ENCODE data around the gene FAHD1.

The FAHD1 gene

GRCh38 chr16:1821861-1822611 lies 5.0 kb upstream of the FAHD1 start:
- Histone ChIP-seq H3K9ac (ENCODE audit: low read length) (no peak overlapping the region), H3K36me3 (ENCODE audit: control insufficient read depth, insufficient read depth, low read length) (no peaks in the 10 kb centered on the region), H3K27me3 (ENCODE audit: control insufficient read depth, insufficient read depth, low read length) (no peaks in the 10 kb centered on the region), H3K9me3 (ENCODE audit: control insufficient read depth, low read length) (no peaks in the 10 kb centered on the region), H3K4me1 (ENCODE audit: control insufficient read depth, insufficient read depth, low read length) (peaks cover 12% of the 10 kb centered on the region), H3K4me3 (ENCODE audit: low read length) (no peak overlapping the region)

GRCh38 chr16:1822801-1823200 lies 4.2 kb upstream of the FAHD1 start:
- Histone ChIP-seq H3K27me3 (ENCODE audit: control insufficient read depth, insufficient read depth, low read length) (no peaks in the 10 kb centered on the region), H3K4me1 (ENCODE audit: control insufficient read depth, insufficient read depth, low read length) (peaks cover 12% of the 10 kb centered on the region), H3K9ac (ENCODE audit: low read length) (no peak overlapping the region), H3K9me3 (ENCODE audit: control insufficient read depth, low read length) (no peaks in the 10 kb centered on the region), H3K4me3 (ENCODE audit: low read length) (no peak overlapping the region), H3K36me3 (ENCODE audit: control insufficient read depth, insufficient read depth, low read length) (no peaks in the 10 kb centered on the region)

DNA sequence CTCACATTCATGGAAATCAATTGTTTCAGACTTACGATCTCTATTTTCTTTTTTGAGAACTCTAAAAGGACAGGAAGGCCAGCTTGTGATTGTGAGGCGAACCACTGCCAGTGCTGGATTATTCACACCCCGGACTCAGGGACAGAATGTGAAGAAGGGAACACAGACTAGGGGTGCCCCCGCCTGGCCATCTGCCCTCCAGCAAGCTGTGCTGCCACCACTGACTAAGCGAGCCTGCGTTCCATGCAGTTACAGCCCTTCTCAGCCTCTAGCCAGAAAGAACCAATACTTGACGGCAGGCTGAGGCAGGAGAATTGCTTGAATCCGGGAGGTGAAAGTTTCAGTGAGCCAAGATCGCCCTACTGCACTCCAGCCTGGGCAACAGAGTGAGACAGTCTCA lies 3.2 kb upstream of the FAHD1 start:
- Histone ChIP-seq H3K9me3 (ENCODE audit: control insufficient read depth, low read length) (no peaks in the 10 kb centered on the region), H3K36me3 (ENCODE audit: control insufficient read depth, insufficient read depth, low read length) (no peaks in the 10 kb centered on the region), H3K4me3 (ENCODE audit: low read length) (no peak overlapping the region), H3K9ac (ENCODE audit: low read length) (no peak overlapping the region), H3K4me1 (ENCODE audit: control insufficient read depth, insufficient read depth, low read length) (peaks cover 18% of the 10 kb centered on the region), H3K27me3 (ENCODE audit: control insufficient read depth, insufficient read depth, low read length) (no peaks in the 10 kb centered on the region)

- peaks cover 34% of the 10 kb centered on the region for H3K4me1 ChIP-seq (ENCODE audit: control insufficient read depth, insufficient read depth, low read length)
- no peaks in the 10 kb centered on the region for H3K36me3 ChIP-seq (ENCODE audit: control insufficient read depth, insufficient read depth, low read length)
- H3K4me3 ChIP-seq (ENCODE audit: low read length), result peak overlapping the region; percentile 4
- no peaks in the 10 kb centered on the region for H3K27me3 ChIP-seq (ENCODE audit: control insufficient read depth, insufficient read depth, low read length)
- peak overlapping the region; percentile 58 for H3K9ac ChIP-seq (ENCODE audit: low read length)
- H3K9me3 ChIP-seq (ENCODE audit: control insufficient read depth, low read length), result no peaks in the 10 kb centered on the region
These were observed 1.6 kb upstream of the FAHD1 start for GRCh38 chr16:1825381-1825863.

DNA sequence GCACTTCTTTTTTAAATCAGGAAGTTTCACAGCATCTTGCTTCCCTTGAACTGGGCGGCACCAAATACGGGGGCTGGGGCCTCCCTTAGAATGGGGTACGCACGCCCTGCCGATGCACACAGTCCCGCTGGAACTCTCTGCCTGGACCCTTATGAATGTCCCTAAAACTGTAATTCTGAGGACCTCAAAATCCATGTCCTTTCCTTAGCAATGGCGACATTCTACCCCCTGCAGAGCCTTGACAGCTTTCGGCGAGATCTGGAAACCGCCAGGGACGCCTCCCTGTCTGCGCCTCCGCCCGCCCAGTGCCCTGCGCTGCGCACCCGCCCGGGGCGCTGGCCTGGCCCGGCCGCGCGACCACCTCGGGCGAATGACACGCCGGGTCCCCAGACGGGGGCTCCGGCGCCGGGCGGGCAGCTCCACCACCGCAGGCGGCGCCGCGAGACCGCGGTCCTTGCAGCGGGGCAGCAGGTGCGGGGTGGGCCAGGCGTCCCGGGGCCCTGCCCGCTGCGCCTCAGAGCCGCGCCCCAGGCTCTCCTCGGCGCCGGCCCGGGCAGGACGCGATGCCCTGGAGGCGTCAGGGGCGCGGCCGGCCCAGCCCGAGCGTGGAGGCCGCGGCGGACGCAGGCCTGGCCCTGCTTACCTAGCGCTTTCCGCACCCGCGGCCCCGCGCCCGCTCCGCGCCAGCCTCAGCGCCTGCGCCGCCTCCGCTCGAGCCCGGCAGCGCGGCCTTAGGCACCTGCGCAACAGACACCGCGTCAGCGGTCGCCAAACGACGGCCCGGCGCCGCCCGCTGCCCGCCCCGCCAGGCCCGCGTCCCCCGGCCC lies 929 bp upstream of the FAHD1 start:
- no peaks in the 10 kb centered on the region for H3K36me3 ChIP-seq (ENCODE audit: control insufficient read depth, insufficient read depth, low read length)
- no peaks in the 10 kb centered on the region for H3K27me3 ChIP-seq (ENCODE audit: control insufficient read depth, insufficient read depth, low read length)
- no peaks in the 10 kb centered on the region for H3K9me3 ChIP-seq (ENCODE audit: control insufficient read depth, low read length)
- peaks cover 35% of the 10 kb centered on the region for H3K4me1 ChIP-seq (ENCODE audit: control insufficient read depth, insufficient read depth, low read length)
- H3K4me3 ChIP-seq (ENCODE audit: low read length), result peak overlapping the region; percentile 4
- H3K9ac ChIP-seq (ENCODE audit: low read length), result peak overlapping the region; percentile 58

- H3K4me1 ChIP-seq (ENCODE audit: control insufficient read depth, insufficient read depth, low read length), result peaks cover 35% of the 10 kb centered on the region
These were observed 1.8 kb downstream of the FAHD1 start for GRCh38 chr16:1828645-1829410.

DNA sequence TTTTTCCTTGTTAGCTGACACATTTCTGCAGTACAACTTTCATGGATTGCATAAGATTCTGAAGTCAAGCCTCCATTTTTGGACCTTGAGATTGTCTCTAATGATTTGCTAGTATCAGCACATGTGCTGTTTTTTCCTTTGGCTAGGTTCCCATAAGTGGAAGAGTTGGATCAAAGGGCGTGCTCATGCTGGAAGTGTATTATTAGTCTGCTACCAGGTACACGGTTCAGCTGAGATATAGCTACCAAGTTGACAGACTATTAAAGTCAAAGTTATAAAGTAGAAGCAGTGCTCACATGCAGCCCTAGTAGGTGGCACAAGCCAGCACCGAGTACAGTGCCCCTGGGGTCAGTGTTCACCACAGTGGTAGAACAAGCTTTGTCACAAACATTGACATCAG lies 3.2 kb downstream of the FAHD1 start:
- Histone ChIP-seq H3K36me3 (ENCODE audit: control insufficient read depth, insufficient read depth, low read length) (no peaks in the 10 kb centered on the region), H3K4me1 (ENCODE audit: control insufficient read depth, insufficient read depth, low read length) (peaks cover 31% of the 10 kb centered on the region), H3K27me3 (ENCODE audit: control insufficient read depth, insufficient read depth, low read length) (no peaks in the 10 kb centered on the region), H3K9me3 (ENCODE audit: control insufficient read depth, low read length) (no peaks in the 10 kb centered on the region), H3K9ac (ENCODE audit: low read length) (no peak overlapping the region), H3K4me3 (ENCODE audit: low read length) (no peak overlapping the region)

More at GRCh38 chr16:1828645-1829410, 1.8 kb downstream of the FAHD1 start:
- Histone ChIP-seq H3K9ac (ENCODE audit: low read length) (no peak overlapping the region), H3K4me3 (ENCODE audit: low read length) (no peak overlapping the region), H3K36me3 (ENCODE audit: control insufficient read depth, insufficient read depth, low read length) (no peaks in the 10 kb centered on the region), H3K9me3 (ENCODE audit: control insufficient read depth, low read length) (no peaks in the 10 kb centered on the region), H3K27me3 (ENCODE audit: control insufficient read depth, insufficient read depth, low read length) (no peaks in the 10 kb centered on the region)

DNA sequence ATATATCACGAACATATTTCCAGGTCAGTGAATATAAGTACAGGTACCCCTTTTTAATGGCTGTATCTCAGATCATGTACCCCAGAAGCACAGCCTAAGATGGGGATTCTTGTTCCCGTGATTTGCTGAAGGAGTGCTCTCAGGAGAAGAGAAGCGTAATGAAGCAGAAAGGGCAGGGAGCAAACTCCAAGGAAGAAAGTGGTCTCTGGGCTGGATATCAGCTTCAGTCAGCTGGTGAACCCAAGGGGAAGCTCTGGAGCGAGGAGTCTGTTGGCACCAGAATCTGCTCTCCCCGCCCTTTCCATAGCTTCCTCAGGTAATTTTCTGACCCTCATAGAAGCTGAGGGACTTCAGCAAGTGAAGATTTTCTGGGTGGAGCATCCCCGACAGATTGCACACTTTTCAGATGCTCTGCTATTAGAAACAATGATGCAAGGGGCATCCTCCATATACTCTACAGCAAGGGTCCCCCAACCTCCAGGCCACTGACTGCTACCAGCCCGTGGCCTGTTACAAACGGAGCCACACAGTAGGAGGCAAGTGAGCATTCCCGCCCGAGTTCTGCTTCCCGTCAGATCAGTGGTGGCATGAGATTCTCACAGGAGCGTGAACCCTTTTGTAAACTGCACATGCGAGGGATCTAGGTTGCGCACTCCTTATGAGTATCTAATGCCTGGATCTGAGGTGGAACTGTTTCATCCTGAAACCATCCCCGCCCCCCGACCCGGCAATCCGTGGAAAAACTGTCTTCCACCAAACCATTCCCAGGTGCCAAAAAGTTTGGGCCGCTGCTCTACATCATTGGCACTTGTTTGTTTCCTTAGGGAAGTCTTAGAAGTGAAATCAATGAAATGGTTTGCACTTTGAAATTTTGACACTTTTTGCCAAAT lies 4.4 kb downstream of the FAHD1 start:
- Histone ChIP-seq H3K36me3 (ENCODE audit: control insufficient read depth, insufficient read depth, low read length) (no peaks in the 10 kb centered on the region), H3K9me3 (ENCODE audit: control insufficient read depth, low read length) (no peaks in the 10 kb centered on the region), H3K4me1 (ENCODE audit: control insufficient read depth, insufficient read depth, low read length) (peaks cover 24% of the 10 kb centered on the region), H3K27me3 (ENCODE audit: control insufficient read depth, insufficient read depth, low read length) (no peaks in the 10 kb centered on the region), H3K9ac (ENCODE audit: low read length) (no peak overlapping the region), H3K4me3 (ENCODE audit: low read length) (no peak overlapping the region)

DNA sequence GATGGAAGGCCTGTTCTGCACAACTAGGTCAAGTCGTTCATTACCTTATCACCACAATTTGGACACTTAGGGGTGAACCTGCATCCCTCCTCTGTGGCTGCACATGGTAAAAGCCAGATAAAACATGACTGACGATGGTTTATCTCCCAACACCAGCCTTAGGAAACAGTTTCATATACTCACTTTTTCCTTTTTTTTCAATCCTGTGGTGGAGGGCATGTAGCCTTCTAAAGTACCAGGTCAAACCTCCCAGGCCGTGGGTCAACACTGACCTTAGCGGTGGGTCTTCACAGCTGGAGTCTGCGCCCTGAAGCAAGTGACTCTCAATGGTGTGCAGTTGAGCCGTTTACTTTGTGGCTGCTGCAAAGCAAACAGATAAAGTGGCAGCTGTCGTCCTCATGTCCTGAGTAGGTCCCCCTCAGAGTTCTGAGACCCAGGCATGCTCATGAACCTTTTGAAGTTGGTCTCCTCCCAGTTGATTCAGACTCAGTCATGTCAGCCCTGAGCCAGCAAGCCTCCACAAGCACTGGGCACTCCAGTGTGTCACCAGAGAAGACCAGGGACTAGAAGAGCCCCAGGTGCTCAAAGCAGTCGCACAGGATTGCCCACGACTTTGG lies 5.9 kb downstream of the FAHD1 start:
- peaks cover 24% of the 10 kb centered on the region for H3K4me1 ChIP-seq (ENCODE audit: control insufficient read depth, insufficient read depth, low read length)
- H3K9me3 ChIP-seq (ENCODE audit: control insufficient read depth, low read length), result no peaks in the 10 kb centered on the region
- no peak overlapping the region for H3K4me3 ChIP-seq (ENCODE audit: low read length)
- no peaks in the 10 kb centered on the region for H3K27me3 ChIP-seq (ENCODE audit: control insufficient read depth, insufficient read depth, low read length)
- no peaks in the 10 kb centered on the region for H3K36me3 ChIP-seq (ENCODE audit: control insufficient read depth, insufficient read depth, low read length)
- H3K9ac ChIP-seq (ENCODE audit: low read length), result no peak overlapping the region

DNA sequence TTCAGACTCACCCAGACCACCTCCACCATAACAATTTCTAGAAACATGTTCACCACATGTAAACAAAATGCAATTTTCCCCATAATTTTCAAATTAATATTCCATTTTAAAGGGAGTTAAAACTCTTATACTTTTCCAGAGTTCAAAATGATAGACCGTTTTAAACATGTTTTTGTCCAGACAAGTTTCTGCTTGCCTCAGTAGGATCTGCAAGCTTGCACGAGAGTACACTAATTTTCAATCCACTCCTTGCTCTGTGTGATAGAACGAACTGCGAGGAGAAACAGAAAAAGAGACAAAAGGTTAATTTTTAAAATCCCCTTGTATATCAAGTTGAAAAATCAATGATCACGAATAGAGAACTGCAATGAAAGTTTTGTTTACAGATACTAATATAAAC lies 7.1 kb downstream of the FAHD1 start:
- H3K36me3 ChIP-seq (ENCODE audit: control insufficient read depth, insufficient read depth, low read length), result no peaks in the 10 kb centered on the region
- no peaks in the 10 kb centered on the region for H3K27me3 ChIP-seq (ENCODE audit: control insufficient read depth, insufficient read depth, low read length)
- peaks cover 15% of the 10 kb centered on the region for H3K4me1 ChIP-seq (ENCODE audit: control insufficient read depth, insufficient read depth, low read length)

GRCh38 chr16:1839554-1839953 lies 12.5 kb downstream of the FAHD1 start:
- Histone ChIP-seq H3K4me1 (ENCODE audit: control insufficient read depth, insufficient read depth, low read length) (no peaks in the 10 kb centered on the region), H3K4me3 (ENCODE audit: low read length) (no peak overlapping the region), H3K9ac (ENCODE audit: low read length) (no peak overlapping the region), H3K36me3 (ENCODE audit: control insufficient read depth, insufficient read depth, low read length) (no peaks in the 10 kb centered on the region), H3K27me3 (ENCODE audit: control insufficient read depth, insufficient read depth, low read length) (no peaks in the 10 kb centered on the region), H3K9me3 (ENCODE audit: control insufficient read depth, low read length) (no peaks in the 10 kb centered on the region)

More for the DNA sequence above, 7.1 kb downstream of the FAHD1 start:
- Histone ChIP-seq H3K4me3 (ENCODE audit: low read length) (no peak overlapping the region), H3K9me3 (ENCODE audit: control insufficient read depth, low read length) (no peaks in the 10 kb centered on the region), H3K9ac (ENCODE audit: low read length) (no peak overlapping the region)
